ENCODE data around the gene AQP6.

Gene AQP6

DNA sequence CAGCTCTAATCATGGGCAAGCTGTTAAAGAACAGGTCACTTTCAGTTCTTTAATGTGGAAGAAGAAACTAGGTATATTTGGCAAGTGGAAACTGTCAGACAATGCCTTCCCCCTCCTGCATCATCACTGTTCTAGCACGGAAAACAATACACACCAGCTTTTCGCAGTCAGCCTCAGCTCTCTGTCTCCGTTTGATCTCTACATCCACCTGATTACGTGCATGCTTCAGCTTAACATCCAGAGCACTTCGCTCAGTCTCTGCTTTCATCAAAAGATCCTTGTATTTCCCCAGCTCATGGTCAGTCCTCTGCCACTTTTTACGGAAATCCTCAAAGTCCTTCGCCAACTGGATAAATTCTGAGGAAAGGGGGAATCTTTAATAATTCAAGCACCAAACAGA, 33.5 kb downstream of the AQP6 start:
- no peak for DNase-seq

DNA sequence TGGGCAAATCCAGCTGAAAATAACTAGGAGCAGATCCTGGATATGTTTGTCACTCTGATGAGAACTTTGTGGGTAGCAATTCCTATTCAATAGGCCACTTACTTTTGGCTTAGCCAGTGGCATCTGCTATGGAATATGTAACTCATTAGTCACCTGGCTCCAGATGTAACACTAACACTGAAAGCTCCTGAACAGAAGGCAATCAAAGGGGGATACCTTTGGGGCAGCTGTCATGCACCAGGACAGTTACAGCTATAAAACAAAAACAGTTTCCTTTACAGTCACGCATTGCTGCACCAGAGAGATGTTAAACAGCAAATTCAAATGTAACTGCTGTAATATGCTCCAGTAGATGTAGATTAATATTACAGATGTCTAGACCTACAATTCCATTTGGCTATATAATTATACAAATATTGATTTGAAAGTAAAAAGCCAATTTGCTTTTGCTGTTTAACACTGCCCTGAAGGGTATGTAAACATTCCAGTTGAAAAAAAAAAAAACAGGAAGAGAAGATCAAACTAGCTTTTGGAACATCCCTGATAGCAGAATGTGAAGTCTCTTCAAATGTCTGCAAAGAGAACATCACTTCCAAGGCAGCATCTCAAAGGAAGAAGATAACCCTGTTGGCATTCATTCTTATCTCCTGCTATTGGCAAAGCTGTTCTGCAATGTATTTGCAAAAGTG, 34.2 kb downstream of the AQP6 start:
- DNase-seq, result no peak

DNA sequence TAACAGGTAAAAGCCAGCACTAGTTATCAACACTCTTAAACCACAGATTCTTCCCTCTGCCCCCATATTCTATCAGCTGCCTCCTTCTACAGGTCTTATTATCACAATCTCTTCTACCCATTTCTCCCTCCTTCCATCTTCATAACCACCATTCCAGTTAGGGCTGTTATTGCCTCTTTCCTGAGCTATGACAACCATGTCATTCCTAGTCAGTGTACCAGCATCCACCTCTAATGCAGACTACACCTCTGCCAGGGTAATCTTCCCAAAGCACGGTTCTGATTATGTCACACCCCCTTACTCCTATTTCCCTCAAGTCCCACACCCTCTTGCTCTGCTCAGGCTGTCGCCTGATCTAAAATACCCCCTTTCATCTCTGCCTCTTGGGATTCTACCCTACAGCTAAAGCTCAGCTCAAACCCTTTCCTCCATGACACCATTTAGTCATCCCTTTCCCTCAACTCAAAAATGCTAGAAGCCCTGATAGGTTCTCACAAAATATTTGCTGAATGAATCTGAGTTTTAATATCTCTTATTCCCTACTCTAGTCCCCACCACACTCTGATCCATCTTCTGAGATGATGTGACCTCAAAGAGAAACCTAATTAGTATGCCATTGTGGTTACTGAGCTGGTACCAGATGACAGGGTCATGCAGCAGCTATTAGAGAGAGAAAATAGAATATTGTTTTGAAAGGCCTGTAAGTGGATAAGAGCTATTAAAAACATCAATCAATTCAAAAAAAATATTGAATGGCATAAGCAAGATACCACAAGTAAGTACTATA, 40.8 kb downstream of the AQP6 start:
- DNase-seq, result no peak

DNA sequence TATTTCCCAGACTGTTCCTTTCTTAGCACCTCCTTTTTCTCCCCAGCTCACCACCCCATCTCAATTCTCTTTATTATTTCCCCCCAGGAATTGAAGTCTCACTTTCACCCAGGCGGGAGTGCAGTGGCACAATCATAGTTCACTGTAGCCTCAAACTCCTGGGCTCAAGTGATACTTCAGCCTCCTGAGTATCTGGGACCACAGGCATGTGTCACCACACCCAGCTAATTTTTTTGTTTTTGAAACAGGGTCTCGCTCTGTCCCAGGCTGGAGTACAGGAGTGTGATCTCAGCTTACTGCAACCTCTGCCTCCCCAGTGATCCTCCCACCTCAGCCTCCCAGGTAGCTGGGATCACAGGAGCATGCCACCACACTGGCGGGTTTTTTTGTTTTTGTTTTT, 41.6 kb downstream of the AQP6 start:
- DNase-seq, result no peak

DNA sequence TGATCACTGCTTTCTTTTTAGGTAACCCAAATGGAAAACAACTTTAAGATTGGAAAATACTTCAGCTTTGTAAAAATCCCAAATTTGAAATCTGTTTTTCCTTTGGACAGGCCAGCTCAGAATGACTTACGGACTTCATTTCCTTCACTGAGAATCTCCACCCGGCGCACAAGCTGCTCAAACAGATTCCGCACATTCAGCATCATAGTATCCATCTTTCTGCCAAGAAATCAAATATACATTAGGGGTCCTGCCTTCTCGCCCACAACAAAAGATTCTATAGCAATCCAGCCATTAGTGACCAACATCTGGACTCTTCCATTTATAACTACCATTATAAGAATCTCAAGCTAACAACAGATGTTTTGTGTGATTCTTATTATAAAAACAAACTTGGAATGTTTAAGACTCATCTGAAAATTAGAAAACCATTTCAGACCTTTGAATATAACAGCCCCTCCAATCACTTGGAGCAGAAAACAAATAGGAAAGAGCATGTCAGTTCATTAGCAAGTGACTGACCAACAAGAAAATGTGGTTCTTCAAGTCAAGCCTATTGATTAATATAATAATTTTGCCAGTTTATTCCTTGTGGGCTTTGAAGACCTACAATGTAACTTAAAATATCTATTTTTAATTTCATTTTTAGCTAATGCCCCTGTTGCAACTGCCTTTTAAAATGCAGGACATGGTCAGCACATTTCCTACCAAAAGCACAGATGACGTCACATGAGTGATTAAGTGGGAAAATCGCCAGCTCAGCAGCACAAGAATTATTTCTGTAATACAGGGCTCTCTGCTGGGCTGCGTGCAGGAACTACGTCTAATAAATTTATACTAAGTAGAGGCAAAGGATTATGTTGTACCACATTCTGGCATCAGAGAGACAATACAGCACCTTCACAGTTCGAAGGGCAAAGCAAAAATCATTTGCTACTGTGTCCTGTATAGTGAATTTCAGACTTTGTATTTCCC, 44.0 kb downstream of the AQP6 start:
- DNase-seq, result no peak

DNA sequence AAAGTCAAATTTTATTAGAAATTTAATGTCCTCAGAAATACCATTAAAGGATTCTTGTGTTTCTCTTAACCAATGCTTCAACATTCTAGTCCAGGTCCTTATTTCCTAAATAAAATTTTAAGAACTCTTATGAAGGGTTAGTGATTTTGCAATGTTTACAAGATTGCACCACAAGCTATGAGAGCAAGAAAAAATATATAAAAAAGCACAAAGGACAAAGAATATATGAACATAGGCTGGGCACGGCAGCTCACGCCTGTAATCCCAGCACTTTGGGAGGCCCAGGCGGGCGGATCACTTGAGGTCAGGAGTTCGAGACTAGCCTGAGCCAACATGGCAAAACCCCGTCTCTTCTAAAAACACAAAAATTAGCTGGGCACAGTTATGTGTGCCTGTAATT, 44.9 kb downstream of the AQP6 start:
- DNase-seq, result no peak

DNA sequence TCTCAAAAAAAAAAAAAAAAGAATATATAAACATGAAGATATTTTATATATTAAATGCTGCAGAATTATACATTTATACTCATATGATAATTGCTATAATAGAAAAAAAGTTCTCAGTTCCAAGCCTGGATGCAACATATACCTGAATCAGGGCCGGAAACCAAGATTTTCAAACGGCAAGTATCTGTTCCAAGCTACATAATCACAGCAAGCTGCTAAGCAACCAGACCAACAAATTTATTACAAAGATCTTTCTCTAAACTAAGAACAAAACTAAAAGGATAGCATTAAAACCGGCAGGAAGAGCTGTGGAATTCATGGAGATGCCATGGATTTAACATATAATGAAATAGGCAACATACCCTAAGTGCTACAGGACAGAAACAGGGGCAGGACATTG, 45.4 kb downstream of the AQP6 start:
- DNase-seq, result no peak

DNA sequence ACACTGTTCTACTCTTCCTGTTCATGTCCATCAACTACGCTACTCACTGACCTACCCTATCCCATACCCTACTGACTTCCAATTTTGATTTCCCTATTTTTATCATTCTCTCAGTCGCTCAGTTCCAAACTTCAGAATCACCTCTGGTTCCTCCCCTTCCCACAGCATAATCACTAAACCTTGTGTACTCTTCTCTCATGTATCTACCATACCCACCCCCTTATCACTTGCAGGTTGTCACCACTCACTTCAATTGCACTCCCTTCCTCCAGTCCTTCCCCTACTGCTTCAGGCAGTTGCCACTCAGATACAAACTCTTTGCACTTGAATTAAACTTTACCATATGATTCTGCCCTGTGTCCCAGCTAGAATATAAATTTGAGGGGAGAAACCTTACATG, 46.2 kb downstream of the AQP6 start:
- DNase-seq, result no peak

DNA sequence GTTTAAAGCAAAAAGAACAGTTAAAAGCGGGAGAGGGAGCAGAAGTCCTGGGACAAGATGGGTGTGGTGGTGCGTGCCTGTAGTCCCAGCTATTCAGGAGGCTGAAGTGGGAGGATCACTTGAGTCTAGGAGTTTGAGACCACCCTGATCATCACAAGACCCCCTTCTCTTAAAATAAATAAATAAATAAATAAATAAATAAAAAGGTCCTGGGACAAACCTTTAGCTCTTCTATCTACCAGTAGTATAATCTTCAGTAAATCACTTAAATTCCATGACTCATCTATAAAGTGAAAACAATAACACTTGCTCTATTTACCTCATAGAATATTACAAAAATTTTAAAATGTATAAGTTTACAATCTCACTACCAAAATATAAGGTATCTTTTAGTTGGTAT, 46.8 kb downstream of the AQP6 start:
- DNase-seq, result no peak

DNA sequence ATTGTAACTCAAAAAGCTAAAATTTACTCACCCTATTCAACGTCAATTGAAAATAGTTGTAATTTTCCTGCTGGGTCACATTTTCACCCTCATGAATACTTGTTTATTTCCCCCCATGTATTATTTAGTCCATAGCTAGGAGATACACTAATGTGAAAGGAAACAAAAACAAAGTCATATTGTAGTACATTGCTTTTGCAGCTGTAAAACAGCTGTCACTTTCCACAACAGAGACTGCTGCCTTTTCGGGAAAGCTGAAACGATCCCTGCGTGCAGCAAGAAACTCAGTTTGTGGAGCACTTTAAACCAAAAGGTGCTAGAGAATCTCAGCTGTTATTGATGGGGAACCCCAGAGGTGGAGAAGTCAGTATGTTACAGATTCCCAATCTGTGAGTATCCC, 48.3 kb downstream of the AQP6 start:
- no peak for DNase-seq

DNA sequence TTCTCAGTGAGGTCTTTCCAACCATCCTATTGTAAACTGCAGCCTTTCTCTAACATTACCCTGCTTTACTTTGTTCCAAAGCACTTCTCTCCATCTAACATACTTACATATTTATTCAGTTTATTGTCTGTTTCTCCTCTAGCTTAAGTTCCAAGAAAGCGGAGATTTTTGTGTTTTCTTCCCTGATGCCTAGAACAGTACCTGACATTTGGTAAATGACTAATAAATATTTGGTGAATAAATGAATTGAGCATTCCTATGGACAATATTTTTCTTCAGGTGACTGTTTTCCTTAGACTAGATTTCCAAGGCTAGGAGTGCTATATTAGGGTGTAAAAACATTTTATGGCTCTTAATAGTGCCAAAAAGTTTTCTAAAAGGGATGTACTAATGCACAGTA, 50.2 kb downstream of the AQP6 start:
- no peak for DNase-seq

DNA sequence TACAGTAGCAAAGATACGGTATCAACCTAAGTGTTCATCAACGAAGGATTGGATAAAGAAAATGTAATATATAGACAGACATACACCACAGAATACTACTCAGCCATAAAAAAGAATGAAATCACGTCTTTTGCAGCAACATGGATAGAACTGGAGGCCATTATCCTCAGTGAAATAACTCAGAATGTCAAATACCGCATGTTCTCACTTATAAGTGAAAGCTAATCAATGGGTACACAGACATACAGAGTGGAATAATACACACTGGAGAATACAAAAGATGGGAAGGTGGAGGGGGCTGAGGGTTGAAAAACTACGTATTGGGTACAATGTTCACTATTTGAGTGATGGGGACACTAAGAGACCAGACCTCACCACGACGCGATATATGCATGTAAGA, 51.5 kb downstream of the AQP6 start:
- no peak for DNase-seq

DNA sequence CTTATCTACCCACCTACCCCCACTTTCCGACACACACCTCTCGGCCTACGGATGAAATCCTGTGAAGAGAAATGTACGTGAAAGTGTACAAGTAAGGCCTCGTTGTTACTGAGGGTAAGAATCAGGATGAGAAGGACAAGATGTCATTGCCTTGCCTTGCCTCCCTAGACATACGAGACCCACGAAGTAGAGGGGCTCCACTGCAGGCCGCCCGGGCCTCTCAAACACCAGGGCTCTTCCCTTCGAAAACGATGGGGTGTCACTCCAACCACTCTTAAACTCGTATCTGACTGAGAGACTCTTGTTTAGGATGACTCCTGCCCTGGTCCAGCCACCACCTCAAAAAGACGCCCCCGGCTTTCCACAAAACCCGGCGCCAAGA, 52.0 kb downstream of the AQP6 start:
- no peak for DNase-seq

DNA sequence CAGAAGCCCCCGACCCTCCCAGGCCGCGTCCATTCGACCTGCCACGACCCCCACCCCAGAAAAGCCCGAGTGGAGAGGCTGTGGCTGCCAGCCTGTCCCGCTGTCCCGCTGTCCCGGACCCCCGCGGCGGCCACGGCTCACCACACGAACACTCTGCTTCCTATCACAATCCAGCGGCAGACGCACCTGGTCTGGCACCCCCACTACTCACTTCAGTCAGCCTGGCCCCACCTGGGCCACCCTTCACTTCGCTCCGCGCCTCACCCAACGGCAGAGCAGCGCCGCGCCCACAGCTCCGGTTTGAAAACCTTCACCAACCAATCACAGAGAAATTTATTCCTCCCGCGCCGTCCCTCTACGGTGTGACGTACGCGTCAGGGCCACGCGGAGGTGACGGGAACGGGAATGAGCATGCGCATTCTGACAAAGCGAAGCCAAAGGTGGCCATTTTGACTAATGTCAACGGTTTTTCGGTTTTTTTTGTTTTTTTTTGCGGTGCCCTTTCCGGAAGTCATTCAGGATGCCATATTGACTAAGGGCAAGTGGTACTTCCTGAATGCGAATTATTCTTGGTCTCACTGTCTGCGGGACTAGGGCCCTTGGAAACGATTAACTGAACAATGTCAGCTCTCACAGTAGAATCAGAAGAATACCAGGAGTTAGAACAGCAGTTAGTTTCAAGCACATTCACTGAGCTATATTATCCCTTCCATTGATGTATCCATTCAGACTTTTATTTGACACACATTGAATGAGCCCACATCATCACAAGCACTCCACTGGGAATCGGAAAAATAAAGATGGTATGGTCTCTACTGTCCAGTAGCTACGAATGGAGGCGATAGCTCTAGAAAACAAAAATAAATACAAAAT, 52.7 kb downstream of the AQP6 start, which contains the start of gene RACGAP1:
Gene RACGAP1, minus strand, starts transcription at position 308 of the 873 bp plus-strand sequence. CDS start 8,779 bp downstream, outside the sequence.
- DNase-seq, result peak; percentile 94

DNA sequence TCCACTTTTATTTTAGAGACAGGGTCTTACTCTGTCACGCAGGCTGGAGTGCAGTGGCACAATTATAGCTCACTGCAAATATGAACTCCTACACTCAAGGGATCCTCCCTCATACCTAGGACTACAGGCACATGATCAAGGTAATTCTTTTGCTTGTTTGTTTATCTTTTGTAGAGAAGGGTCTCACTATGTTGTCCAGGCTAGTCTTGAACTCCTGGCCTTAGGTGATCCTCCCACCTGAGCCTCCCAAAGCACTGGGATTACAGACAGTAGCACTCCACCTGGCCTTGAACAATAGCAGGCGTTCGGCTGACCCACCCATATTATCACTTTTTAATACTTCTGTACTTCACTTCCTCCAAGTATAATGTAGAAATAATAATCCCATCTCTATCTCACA, 53.9 kb downstream of the AQP6 start:
- no peak for DNase-seq

Measured in activated CD4-positive, alpha-beta T cell treated with anti-CD3 and anti-CD28 coated beads, Interleukin-2, amount 50 U/mL, for 1 hour (primary cell).